HTR-8/SVneo (cell line): Measurements from ENCODE around the gene CAPN5.
A peak's percentile ranks its signal among the peaks of the same experiment; 100 is the strongest.
"Not testable (repeated sequence)": the region's sequence is repeated elsewhere in the genome, so short reads cannot be mapped to it uniquely, and the experiment has no call there.

Source experiments
- DNase-seq: peaks from one replicate; pipeline ENCODE4 v3.0.0; 2011; ENCODE audit warnings: low spot score, mixed read lengths; ENCODE audit not compliant: insufficient read length
- FAIRE-seq: peaks from 2 replicates; lab custom pipeline; 2011; peaks lifted over from hg19 to GRCh38; lab: Jason Lieb, UNC

Gene CAPN5

DNA sequence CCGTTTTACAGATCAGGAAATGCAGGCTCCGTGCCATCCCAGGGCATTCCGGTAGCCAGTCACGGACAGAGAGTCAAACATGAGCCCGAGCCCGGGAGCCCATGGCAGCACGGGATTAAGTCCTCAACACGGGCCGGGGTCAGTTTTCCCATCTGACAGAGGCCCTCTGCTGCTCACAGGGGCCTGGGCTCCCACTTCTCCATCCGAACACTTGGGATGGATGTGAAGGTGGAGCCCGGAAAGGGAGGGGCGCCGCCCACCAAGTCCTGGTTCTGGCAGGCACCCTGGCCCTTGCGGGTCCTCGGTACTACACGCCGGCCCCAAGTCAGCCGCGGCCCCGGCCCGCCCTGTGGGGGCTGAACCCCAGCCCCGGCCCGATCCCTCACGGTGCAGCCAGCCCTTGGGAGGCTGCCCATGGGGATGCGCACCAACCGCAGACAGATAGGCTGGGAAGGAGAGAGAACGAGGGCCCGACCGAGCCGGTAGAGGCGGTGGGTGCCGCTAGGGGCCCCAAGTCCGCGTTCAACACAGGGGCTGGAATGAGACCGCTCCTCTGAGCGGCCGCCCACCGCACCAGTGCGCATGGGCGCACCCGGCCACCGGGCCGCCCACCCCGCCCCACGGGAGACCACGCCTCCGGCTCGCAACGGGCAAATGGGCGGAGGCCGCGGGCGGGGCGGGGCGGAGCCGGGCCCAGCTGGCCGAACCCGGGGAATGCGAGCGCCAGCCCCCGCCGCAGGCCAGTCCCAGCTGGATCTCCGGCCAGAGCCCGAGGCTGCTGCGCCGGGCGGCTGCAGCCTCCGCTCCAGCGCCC lies at the start of gene CAPN5:
Gene CAPN5, plus strand, starts transcription at position 743 of the 814 bp plus-strand sequence. CDS start 17,916 bp downstream, outside the sequence.
- peak; percentile 98 for FAIRE-seq
- peak; percentile 96 for DNase-seq

DNA sequence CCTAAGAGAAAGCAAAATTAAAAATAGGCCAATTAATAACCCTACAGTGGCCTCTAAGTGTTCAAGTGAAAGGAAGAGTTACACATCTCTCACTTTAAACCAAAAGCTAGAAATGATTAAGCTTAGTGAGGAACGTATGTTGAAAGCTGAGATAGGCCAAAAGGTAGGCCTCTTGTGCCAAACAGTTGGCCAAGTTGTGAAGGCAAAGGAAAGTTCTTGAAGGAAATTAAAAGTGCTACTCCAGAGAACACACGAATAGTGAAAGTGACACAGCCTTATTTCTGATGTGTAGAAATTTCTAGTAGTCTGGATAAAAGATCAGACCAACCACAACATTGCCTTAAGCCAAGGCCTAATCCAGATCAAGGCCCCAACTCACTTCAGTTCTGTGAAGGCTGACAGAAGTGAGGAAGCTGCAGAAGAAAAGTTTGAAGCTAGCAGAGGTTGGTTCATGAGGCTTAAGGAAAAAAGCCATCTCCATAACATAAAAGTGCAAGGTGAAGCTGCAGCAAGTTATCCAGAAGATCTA lies 48.3 kb upstream of the CAPN5 start:
- not testable (repeated sequence) for FAIRE-seq, DNase-seq

DNA sequence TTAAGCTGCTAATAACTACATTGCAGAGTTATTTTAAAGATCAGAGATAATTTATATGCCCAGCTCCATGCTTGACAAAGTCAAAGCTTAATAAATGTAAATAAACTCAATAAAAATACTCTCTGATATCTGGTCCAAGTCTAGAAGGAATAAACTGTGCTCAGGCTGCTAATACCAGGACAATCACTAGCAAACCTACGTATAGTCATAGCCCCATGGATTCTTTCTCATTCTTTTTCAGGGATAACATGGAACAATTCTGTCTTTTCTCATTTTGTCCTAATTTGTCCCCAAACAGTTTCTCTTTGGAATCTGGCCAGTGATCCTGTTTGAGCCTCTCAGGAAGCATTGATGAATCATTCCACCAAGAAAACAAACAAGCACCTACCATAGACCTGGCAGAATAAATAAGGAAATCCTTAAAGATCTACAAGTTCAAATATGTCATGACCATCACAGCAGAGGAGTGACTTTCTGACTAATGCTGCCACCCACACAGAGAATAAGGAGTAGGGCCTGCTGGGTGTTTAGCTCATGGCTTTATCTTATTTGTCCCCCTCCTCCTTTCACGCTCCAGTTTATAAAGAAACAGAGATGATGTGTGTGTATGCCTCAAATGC lies 46.7 kb upstream of the CAPN5 start:
- peak; percentile 37 for DNase-seq
- peak; percentile 20 for FAIRE-seq

DNA sequence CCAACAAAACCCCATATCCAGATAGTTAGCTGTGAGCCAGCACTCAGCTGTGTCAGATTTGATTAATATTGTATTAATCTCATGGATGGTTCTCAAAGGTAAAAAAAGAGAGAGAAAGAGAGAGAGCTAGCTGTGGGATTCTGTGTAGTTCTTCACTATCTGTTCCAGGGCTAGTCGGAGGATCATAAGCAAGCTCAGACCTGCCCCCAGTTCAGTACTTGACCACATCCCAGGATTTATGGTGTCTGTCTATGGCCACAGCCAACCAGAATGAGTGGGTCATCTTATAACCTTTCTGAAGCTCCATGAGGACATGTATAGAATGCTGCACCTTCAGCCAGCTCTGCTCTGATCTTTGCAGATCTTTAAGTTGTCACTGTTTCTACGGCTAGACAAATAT lies 46.0 kb upstream of the CAPN5 start:
- FAIRE-seq (peak; percentile 46), DNase-seq (peak; percentile 54)

DNA sequence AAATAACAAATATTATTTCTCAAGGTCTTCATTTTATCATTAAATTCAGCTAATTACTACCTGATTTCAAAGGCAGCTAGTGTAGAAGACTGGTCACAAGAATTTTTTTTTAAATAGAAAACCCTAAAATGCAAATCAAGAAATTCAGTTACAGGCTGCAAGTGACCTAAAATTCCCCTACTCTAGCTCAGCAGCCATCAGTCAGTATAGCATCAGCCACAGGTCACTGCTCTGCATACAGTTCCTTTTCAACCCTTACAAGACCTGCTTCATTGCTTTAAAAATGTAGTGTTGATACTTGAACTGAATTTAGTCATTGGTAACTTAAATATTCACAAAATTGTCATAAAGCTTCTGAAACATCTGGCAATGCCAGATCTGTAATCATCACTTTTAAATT lies 42.0 kb upstream of the CAPN5 start:
- FAIRE-seq (no peak), DNase-seq (no peak)

DNA sequence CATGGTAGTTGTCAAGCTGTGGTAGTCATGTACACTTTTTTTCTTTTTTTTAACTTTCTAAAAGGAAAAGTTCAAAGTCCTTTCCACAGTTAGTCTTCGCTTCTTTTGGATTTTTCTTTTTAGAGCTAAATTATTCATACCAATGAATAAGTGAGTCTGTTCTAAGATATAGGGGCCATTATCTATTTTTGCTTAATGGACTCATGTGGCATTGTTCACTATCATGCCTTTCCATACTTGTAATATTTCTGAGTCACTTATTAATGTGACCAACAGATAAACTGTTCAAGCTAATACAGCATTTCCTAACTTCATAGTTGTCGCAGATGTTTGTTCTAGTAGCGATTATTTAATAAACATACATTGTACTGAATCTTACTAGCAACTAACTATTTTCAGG lies 40.5 kb upstream of the CAPN5 start:
- DNase-seq: no peak
- no peak for FAIRE-seq

DNA sequence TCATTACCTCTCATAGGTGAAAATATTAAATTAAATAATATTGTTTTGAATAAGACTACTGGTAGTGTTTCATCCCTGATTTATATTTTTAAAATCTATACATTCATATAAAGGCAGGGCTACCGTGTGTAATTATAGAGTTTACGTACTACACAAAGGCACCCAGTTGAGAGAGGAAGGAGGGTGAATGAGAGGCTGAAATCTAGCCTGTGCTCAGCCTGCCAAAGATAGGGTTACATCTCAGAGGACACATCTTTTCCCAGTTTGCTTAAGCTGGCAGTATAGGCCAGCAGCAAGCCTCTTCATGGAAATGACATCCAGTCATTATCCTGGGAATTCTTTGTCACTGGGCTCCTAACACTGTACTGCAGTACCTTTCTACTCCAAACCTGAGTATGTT lies 40.0 kb upstream of the CAPN5 start:
- no peak for DNase-seq
- FAIRE-seq: no peak

DNA sequence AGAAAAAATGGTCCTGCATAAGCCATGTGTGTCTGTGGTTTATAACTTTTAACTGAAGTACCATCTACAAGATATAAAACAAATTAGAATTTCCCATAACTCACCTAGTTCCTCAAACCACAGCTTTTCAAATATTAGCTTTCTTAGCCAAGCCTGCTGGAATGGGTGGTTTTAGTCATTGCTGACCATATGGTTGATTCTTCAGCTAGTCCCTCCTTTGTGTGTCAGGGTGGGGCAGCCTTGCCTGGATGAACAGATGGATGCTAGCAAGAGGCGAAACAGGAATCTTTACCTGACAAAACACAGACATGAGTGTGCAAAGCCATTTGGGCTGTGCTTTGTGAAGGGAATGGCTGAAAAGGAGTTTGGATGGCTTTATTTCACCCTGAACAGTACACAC lies 39.5 kb upstream of the CAPN5 start:
- DNase-seq (no peak), FAIRE-seq (no peak)

DNA sequence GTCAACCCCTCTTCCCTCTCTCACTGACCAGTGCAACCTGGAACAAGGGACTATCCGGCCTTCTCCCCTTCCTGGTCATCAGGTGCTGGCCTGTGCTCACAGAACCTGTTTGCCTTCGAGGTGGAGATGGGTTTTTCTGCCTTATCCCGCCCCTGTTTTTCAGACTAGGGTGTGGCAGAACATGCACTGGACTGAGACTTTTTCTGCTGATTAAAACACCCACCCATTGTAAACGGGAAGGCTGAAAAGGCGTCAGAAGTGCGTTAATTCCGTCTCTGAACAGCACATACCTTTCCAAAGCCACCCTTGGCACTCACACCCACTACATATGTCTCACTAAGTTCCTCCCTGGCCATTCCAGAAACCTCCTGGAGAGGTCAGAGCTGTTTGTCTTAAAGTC lies 36.9 kb upstream of the CAPN5 start:
- DNase-seq: no peak
- FAIRE-seq: no peak

DNA sequence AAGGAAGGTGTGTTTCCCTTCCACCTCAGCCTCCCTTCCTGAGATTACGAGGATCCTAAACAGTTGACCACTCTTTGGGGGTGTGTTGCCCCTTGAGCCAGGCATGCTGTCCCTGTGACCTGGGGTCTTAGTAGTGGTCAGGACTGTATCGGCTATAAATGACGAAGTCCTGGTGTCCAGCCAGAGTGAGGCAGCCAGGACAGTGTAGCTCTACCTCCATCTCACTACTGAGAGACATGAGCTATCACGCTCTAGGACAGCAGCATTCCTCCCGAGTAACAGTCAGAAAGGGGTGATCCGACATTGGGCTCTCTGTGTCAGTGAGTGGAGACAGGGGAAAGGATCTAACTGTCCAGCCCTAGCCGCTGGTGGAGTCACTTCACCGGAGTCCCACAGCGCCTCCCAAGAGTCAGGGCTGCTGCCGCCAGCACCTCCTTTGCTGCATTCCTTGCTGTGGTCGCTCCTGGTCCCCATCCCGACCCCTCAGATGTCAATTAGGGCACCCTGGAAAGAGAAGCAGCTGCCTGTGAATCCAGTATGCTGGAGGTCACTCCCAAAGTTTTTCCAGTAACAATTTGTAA lies 35.8 kb upstream of the CAPN5 start:
- FAIRE-seq (no peak), DNase-seq (no peak)

DNA sequence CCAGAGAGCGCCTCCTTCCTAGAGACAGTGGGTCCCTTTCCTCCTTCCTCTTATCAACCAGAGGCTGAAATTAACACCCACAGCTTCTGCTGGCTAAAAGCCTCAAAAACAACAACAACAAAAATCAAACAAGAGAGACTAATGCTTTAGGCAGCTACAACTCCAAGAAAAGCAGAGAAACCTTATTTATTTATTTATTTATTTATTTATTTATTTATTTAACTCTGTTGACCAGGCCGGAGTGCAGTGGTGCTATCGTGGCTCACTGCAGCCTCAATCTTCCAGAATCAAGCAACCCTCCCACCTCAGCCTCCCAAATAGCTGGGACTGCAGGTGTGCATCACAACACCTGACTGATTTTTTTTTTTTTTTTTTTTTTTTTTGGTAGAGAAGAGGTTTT lies 35.2 kb upstream of the CAPN5 start:
- FAIRE-seq (no peak), DNase-seq (no peak)

DNA sequence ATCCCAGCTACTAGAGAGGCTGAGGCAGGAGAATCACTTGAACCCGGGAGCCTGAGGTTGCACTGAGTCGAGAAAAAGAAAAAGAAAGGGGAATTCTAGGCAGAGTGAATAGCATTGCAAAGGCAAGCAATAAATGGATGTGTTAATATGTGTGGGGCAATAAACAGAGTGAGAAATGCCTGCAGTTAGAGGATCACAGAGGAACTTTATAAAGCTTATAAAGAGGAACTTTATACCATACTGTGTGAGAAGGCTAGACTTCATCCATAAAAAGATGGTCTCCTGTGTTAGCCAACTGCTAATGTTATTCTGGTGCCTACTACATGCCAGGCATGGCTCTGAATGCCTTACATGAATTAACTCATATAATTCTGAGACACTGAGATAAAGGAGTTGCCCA lies 31.7 kb upstream of the CAPN5 start:
- FAIRE-seq (no peak), DNase-seq (no peak)

DNA sequence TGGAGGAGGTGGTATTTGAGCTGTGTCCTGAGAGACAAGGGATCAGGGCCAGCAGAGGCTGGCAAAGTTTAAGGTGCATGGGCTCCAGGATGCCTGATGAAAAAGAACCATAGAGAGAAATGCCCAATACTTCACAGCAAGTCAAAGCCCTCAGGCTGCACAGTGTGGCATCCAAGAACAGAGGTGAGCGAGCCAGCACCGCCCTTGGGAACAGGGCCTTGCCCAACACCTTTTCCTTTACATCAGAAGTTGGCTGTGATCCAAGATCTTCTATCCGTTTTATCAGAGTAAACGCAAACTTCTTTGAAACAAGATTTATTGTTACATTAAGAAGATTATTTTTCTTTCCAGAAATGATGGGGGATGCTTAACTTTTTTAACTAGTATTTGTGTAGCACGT lies 31.2 kb upstream of the CAPN5 start:
- FAIRE-seq: no peak
- DNase-seq: no peak

DNA sequence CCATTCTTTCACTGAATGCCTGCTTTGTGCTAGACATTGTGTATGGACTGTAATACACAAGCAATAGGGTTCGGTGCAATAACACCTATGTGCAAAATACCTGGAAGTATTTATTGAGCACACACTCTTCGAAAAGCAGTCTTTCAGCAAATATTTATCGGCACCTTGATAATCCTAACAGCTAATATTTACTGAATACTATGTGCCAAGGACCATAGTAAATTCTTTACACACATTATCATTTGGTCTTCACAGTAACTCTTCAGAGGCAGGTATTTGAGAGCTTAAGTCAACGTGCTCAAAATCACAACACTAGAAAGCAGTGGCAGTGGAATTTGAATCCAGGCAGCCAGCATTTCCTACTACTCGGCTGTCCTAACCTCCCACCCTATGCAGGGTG lies 30.4 kb upstream of the CAPN5 start:
- FAIRE-seq: no peak
- DNase-seq: no peak

DNA sequence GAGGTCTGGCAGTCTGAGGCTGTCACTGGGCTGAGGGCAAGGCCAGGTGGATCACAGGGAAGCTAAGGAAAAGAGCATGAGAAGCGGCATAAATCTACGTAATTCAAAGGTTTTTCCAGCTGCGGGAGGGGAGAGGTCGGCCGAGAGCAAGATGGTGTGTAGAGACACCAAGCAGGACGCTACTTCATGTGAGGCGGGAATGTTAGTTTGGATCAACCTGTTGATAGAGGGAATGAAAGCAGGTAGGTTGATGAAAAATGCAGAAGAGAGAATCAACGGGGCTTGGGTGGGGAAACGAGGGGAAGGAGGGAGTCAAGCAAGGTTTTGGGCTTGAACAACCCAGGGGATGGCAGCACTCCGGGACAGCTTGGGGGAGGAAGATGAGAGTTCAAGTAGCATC lies 29.7 kb upstream of the CAPN5 start:
- no peak for DNase-seq
- no peak for FAIRE-seq

DNA sequence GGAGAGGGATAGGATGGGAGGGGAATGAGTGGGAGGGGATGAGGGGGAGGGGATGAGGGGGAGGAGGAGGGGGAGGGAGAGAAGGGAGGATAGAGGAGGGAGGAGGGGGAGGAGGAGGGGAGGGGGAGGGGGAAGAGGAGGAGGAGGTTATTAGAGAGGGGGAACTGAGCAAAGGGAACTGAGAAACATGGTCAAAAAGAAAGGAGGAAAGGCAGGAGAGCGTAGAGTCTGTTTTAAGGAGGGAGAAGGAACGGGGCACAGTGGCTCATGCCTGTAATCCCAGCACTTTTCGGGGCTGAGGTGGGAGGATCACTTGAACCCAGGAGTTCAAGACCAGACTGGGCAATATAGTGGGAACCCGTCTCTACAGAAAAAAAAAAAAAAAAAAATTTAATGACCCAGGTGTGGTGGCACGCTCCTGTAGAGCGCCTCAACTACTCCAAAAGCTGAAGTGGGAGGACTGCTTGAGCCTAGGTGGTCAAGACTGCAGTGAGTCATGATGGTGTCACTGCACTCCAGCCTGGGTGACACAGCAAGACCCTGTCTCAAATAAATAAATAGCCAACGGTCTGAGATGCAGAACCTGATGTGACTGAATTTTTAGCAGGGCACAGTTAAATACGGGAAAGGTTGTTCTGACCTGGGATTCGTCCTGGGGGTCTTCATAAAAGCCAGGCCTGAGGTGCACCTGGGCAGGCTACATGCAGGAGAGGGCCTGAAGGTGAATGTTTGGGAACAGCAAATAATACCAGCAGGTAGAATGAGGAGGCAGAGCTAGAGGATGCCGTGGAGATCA lies 28.5 kb upstream of the CAPN5 start:
- DNase-seq (no peak), FAIRE-seq (no peak)

DNA sequence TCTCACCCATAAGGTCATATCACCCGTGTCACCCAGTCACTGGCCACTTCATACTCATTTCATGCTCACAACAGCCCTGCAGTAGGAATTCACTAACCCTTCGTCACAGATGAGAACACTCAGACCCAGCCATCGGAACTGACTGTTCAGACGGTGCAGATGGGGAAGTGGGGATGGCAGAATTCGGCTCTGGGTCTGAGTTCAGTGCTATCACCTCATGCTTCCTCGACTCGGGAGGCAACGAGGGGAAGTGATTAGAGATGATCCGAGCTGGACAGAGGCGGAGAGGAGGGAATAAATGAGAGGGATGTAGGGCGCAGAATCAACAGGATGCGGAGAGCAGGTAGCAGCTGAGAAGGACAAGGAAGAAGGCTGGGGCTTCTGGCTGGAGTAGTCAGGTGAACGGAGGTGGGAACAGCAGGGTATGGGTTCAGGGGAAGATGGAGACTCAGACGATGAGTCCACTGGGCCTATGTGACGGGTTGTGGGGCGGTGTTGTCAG lies 27.9 kb upstream of the CAPN5 start:
- DNase-seq (no peak), FAIRE-seq (peak; percentile 57)

DNA sequence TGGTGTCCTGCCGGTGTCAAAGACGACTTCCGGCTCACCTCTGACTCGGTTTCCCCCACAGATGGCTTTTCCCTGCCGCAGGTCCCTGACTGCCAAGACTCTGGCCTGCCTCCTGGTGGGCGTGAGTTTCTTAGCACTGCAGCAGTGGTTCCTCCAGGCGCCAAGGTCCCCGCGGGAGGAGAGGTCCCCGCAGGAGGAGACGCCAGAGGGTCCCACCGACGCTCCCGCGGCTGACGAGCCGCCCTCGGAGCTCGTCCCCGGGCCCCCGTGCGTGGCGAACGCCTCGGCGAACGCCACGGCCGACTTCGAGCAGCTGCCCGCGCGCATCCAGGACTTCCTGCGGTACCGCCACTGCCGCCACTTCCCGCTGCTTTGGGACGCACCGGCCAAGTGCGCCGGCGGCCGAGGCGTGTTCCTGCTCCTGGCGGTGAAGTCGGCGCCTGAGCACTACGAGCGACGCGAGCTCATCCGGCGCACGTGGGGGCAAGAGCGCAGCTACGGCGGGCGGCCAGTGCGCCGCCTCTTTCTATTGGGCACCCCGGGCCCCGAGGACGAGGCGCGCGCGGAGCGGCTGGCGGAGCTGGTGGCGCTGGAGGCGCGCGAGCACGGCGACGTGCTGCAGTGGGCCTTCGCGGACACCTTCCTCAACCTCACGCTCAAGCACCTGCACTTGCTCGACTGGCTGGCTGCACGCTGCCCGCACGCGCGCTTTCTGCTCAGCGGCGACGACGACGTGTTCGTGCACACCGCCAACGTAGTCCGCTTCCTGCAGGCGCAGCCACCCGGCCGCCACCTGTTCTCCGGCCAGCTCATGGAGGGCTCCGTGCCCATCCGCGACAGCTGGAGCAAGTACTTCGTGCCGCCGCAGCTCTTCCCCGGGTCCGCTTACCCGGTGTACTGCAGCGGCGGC lies 27.0 kb upstream of the CAPN5 start:
- DNase-seq (no peak), FAIRE-seq (no peak)

DNA sequence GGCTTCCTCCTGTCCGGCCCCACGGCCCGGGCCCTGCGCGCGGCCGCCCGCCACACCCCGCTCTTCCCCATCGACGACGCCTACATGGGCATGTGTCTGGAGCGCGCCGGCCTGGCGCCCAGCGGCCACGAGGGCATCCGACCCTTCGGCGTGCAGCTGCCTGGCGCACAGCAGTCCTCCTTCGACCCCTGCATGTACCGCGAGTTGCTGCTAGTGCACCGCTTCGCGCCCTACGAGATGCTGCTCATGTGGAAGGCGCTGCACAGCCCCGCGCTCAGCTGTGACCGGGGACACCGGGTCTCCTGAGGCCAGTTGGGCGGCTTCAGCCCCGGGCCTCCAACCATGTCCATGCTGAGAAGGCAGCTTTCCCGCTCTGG lies 26.4 kb upstream of the CAPN5 start:
- DNase-seq (no peak), FAIRE-seq (no peak)
